Cardiac muscle cell (in vitro differentiated cells and primary cell): ENCODE results near the gene RNF212B. TPM values are rescaled to one million over a fixed set of nuclear protein-coding genes. Genes with fewer than 3 reads are reported as not detected.

Experiments used
- DNase-seq, 2 donors: peaks; one replicate each; pipeline versions ENCODE4 v3.0.0 to v3.0.0-alpha.2; 2010 to 2017; ENCODE audit warnings: low read depth in 1 of 2, low spot score in 1 of 2
- H3K27ac ChIP-seq: fragments of 200-600 bp; sonication (generic); 2 replicates; pipeline ENCODE4 v1.5.1; 2016
- H3K27me3 ChIP-seq: fragments of 200-600 bp; sonication (generic); 2 replicates; pipeline ENCODE4 v1.6.0; 2016; ENCODE audit warnings: control low read depth
- H3K36me3 ChIP-seq: fragments of 200-600 bp; sonication (generic); 2 replicates; pipeline ENCODE4 v1.5.1; 2016; ENCODE audit warnings: control low read depth
- H3K4me1 ChIP-seq: fragments of 200-600 bp; sonication (generic); 2 replicates; pipeline ENCODE4 v1.8.1; 2017; ENCODE audit warnings: low read depth, mild to moderate bottlenecking, mixed run types
- H3K4me3 ChIP-seq: fragments of 200-600 bp; sonication (generic); 2 replicates; pipeline ENCODE4 v1.5.1; 2016; ENCODE audit warnings: mild to moderate bottlenecking
- H3K9me3 ChIP-seq: fragments of 200-600 bp; sonication (generic); 2 replicates; pipeline ENCODE4 v1.5.1; 2017; ENCODE audit warnings: low read depth, mild to moderate bottlenecking, control low read depth
- polyA plus RNA-seq: library from polyadenylated mRNA; unstranded; fragments of >200 nt; fragmentation: Nextera tagmentation; extraction: Ambion mirVana; gene quantifications from 2 replicates; pipeline ENCODE4 v1.2.1, GENCODE V29; 2016
- total RNA-seq: library from RNA; depleted of rRNA; stranded (reverse); fragments of >200 nt; gene quantifications from 2 replicates; pipeline ENCODE4 v1.2.3, GENCODE V29; 2016
- TF ChIP-seq, protein P1 (sequence below): IDR thresholded peaks from 2 replicates; pipeline ENCODE4 v1.5.1; 2012; ENCODE audit warnings: low read depth, mild to moderate bottlenecking, low read length

RNF212B gene
- total and polyA plus RNA-seq, 2 experiments from 2014 or later = not detected

DNA sequence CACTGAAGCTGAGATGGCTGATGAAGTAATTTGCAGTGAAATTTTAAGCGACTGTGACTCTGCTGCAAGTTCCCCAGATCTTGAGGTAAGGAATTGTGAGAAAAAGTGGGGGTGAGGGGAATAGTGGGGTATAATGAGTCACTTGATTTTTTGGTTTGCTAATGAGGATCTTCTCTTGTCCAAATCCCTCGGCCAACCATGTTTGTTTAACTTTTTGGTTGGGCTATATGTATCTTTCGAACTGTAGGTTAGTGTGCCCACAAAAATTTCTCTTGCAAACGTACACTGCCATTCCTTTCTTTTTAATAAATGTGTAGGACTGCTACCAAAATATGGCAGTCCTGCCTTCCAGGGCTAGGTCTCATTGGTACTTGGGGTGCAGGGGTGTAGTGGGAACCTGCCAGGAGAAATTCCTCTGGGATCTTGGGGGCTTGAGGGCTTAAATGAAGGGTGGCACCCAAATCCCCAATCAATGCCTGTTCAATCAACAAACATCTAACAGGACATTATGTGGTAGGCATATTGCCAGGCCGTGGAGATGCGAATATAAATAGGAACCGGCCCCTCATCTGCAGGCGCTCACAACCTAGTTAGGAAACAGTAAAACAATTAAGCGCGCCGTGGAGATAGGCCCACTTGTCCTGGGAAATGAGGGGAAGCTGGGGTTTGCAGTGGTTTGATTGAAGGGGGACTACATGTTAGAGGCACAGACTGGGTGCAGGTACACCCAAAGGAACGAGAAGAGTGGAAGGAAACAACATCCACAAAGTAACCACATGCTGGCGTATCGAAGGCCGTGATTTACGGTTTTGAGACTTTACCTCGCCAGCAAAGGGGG, 82.2 kb downstream of the RNF212B start:
- Histone ChIP-seq H3K9me3 (no peaks in the 10 kb centered on the region), H3K4me3 (peak overlapping the region; percentile 19), H3K27me3 (no peaks in the 10 kb centered on the region), H3K27ac (peak overlapping the region; percentile 97), H3K36me3 (peaks cover 24% of the 10 kb centered on the region), H3K4me1 (peaks cover 15% of the 10 kb centered on the region)
- TF ChIP-seq, protein P1, sequence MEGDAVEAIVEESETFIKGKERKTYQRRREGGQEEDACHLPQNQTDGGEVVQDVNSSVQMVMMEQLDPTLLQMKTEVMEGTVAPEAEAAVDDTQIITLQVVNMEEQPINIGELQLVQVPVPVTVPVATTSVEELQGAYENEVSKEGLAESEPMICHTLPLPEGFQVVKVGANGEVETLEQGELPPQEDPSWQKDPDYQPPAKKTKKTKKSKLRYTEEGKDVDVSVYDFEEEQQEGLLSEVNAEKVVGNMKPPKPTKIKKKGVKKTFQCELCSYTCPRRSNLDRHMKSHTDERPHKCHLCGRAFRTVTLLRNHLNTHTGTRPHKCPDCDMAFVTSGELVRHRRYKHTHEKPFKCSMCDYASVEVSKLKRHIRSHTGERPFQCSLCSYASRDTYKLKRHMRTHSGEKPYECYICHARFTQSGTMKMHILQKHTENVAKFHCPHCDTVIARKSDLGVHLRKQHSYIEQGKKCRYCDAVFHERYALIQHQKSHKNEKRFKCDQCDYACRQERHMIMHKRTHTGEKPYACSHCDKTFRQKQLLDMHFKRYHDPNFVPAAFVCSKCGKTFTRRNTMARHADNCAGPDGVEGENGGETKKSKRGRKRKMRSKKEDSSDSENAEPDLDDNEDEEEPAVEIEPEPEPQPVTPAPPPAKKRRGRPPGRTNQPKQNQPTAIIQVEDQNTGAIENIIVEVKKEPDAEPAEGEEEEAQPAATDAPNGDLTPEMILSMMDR = no peak
- no peak for DNase-seq

DNA sequence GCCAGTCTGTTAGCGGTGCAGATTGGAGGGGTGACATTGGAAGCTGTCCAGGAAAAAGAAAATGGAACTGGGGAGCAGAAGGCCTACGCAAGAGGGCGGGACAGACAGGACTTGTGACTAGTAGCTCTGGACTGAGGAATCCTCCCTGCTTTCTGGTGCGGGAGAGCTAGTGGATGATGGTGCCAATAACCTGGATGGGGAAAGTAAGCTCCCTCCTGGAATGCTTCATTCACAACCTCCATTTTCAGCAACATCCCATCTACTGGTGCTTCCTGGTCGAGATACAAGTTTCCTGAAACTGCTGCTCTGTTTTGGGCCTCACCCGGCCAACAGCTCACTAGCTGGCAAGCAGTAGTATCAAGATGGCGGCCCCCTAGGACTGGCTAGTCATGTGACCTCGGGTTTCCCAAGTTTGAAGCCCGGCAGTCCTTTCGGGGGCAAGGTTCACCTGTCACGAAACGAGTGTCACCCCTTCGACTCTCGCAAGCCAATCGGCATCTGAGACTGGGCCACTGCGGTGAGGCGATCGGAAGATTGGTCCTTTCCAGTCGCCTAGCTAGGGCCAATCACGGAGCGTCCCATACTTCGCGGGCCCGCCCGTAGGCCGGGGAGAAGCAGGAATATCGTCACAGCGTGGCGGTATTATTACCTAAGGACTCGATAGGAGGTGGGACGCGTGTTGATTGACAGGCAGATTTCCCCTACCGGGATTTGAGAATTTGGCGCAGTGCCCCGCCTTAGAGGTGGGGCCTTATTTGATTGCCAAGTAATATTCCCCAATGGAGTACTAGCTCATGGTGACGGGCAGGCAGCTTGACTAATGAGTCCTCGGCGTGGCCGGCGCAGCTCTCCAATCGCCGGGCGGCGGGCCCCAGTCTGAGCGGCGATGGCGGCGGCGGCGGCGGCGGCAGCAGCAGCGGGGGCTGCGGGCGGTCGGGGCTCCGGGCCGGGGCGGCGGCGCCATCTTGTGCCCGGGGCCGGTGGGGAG, 83.1 kb downstream of the RNF212B start, which contains the start of gene PABPN1:
Gene PABPN1, plus strand, starts transcription at position 874 of the 988 bp plus-strand sequence. Its CDS starts 13 bp downstream, at position 887.
- TF ChIP-seq, protein P1 = no peak
- DNase-seq = peak; percentile 100
- Histone ChIP-seq H3K4me3 (peak within 1 kb of the TSS; percentile 97), H3K36me3 (peaks cover 24% of the 10 kb centered on the region), H3K27me3 (no peaks in the 10 kb centered on the region), H3K9me3 (no peaks in the 10 kb centered on the region), H3K27ac (peak within 1 kb of the TSS; percentile 99), H3K4me1 (peaks cover 15% of the 10 kb centered on the region)

DNA sequence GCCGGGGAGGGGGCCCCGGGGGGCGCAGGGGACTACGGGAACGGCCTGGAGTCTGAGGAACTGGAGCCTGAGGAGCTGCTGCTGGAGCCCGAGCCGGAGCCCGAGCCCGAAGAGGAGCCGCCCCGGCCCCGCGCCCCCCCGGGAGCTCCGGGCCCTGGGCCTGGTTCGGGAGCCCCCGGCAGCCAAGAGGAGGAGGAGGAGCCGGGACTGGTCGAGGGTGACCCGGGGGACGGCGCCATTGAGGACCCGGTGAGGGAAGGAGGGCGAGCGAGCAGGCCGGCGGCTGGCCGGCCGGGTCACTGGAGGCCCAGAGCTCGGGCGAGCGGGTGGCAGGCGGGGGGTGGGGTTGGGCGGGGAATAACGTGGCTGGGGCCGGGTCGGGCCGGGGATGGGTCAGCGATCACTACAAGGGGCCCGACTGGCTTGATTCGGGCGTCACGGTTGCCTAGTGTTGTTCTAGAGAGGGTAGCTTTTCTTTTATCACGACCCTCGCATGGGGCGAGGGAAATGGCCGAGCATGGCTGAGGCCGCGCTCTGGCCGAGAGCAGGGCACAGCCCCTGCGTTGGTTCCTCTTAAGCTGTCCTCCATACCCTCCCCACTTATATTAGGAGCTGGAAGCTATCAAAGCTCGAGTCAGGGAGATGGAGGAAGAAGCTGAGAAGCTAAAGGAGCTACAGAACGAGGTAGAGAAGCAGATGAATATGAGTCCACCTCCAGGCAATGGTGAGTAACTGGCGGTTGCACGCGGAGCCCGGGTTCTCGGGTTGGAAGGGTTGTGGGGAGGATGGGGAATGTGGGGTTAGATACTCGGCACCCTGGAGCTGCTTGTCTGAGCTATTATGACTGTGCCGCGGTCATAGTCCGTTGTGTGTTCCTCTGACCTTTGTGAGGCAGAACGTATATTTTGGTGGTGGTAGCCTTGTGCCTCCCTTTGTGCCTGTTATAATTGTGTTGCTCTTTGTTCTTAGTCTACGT, 84.1 kb downstream of the RNF212B start:
- H3K27me3 ChIP-seq = no peaks in the 10 kb centered on the region
- TF ChIP-seq, protein P1 = no peak
- DNase-seq = peak; percentile 59 to 67
- peak overlapping the region; percentile 97 for H3K4me3 ChIP-seq
- no peaks in the 10 kb centered on the region for H3K9me3 ChIP-seq
- peak overlapping the region; percentile 99 for H3K27ac ChIP-seq
- H3K4me1 ChIP-seq = peaks cover 15% of the 10 kb centered on the region
- peaks cover 24% of the 10 kb centered on the region for H3K36me3 ChIP-seq

Other genes with a start within 250 kb of the RNF212B start
- gene C14orf93, start 227.8 kb upstream of the RNF212B start, total RNA-seq = 7.9 and 26.3 TPM in 2 replicates
- gene C14orf93, start 227.8 kb upstream of the RNF212B start, polyA plus RNA-seq = 6.7 and 10.5 TPM in 2 replicates
- 124 and 255 TPM in 2 replicates for gene PSMB5, start 203.0 kb upstream of the RNF212B start, total RNA-seq
- gene PSMB5, start 203.0 kb upstream of the RNF212B start, polyA plus RNA-seq = 304 and 326 TPM in 2 replicates
- gene PSMB11, start 195.7 kb upstream of the RNF212B start, total RNA-seq = 0.12 TPM in 1 of 2 replicates, not detected in the other
- not detected in 2 replicates for gene PSMB11, start 195.7 kb upstream of the RNF212B start, polyA plus RNA-seq
- 8.6 and 8.9 TPM in 2 replicates for gene CDH24, start 180.4 kb upstream of the RNF212B start, total RNA-seq
- 4.4 and 13.4 TPM in 2 replicates for gene CDH24, start 180.4 kb upstream of the RNF212B start, polyA plus RNA-seq
- gene ACIN1, start 142.8 kb upstream of the RNF212B start, total RNA-seq = 95.1 and 151 TPM in 2 replicates
- 41.0 and 45.5 TPM in 2 replicates for gene ACIN1, start 142.8 kb upstream of the RNF212B start, polyA plus RNA-seq
- gene C14orf119, start 142.4 kb upstream of the RNF212B start, total RNA-seq = 22.2 and 57.0 TPM in 2 replicates
- 105 and 120 TPM in 2 replicates for gene C14orf119, start 142.4 kb upstream of the RNF212B start, polyA plus RNA-seq
- gene CIROP, start 132.9 kb upstream of the RNF212B start, total RNA-seq = 0.15 TPM in 1 of 2 replicates, not detected in the other
- gene CIROP, start 132.9 kb upstream of the RNF212B start, polyA plus RNA-seq = not detected in 2 replicates
- not detected in 2 replicates for gene CEBPE, start 118.7 kb upstream of the RNF212B start, total RNA-seq
- not detected in 2 replicates for gene CEBPE, start 118.7 kb upstream of the RNF212B start, polyA plus RNA-seq
- gene SLC7A8, start 54.3 kb upstream of the RNF212B start, total RNA-seq = 9.2 and 14.1 TPM in 2 replicates
- gene SLC7A8, start 54.3 kb upstream of the RNF212B start, polyA plus RNA-seq = 12.6 and 14.0 TPM in 2 replicates
- 12.3 and 13.6 TPM in 2 replicates for gene HOMEZ, start 48.2 kb downstream of the RNF212B start, total RNA-seq
- gene HOMEZ, start 48.2 kb downstream of the RNF212B start, polyA plus RNA-seq = 20.8 and 26.5 TPM in 2 replicates
- 15.5 and 16.9 TPM in 2 replicates for gene PPP1R3E, start 64.9 kb downstream of the RNF212B start, total RNA-seq
- 14.2 and 17.9 TPM in 2 replicates for gene PPP1R3E, start 64.9 kb downstream of the RNF212B start, polyA plus RNA-seq
- gene BCL2L2, start 68.9 kb downstream of the RNF212B start, total RNA-seq = 28.6 and 40.7 TPM in 2 replicates
- gene BCL2L2, start 68.9 kb downstream of the RNF212B start, polyA plus RNA-seq = 5.8 and 7.4 TPM in 2 replicates
- 184 and 194 TPM in 2 replicates for gene PABPN1, start 83.5 kb downstream of the RNF212B start, total RNA-seq
- 502 and 534 TPM in 2 replicates for gene PABPN1, start 83.5 kb downstream of the RNF212B start, polyA plus RNA-seq
- 66.6 and 74.0 TPM in 2 replicates for gene SLC22A17, start 115.0 kb downstream of the RNF212B start, total RNA-seq
- 43.8 and 55.1 TPM in 2 replicates for gene SLC22A17, start 115.0 kb downstream of the RNF212B start, polyA plus RNA-seq
- gene EFS, start 127.2 kb downstream of the RNF212B start, total RNA-seq = 20.5 and 36.6 TPM in 2 replicates
- 16.7 and 22.2 TPM in 2 replicates for gene EFS, start 127.2 kb downstream of the RNF212B start, polyA plus RNA-seq
- not detected in 2 replicates for gene IL25, start 134.9 kb downstream of the RNF212B start, total RNA-seq
- gene IL25, start 134.9 kb downstream of the RNF212B start, polyA plus RNA-seq = 3.2 and 7.9 TPM in 2 replicates
- gene CMTM5, start 139.1 kb downstream of the RNF212B start, total RNA-seq = 0.21 and 0.49 TPM in 2 replicates
- gene CMTM5, start 139.1 kb downstream of the RNF212B start, polyA plus RNA-seq = 25.2 and 31.4 TPM in 2 replicates
- gene MYH6, start 170.3 kb downstream of the RNF212B start, total RNA-seq = 4,520 and 8,484 TPM in 2 replicates
- 2,795 and 4,145 TPM in 2 replicates for gene MYH6, start 170.3 kb downstream of the RNF212B start, polyA plus RNA-seq
- gene MYH7, start 197.7 kb downstream of the RNF212B start, total RNA-seq = 82.8 and 134 TPM in 2 replicates
- 66.2 and 117 TPM in 2 replicates for gene MYH7, start 197.7 kb downstream of the RNF212B start, polyA plus RNA-seq
- 35.6 and 43.3 TPM in 2 replicates for gene NGDN, start 231.8 kb downstream of the RNF212B start, total RNA-seq
- gene NGDN, start 231.8 kb downstream of the RNF212B start, polyA plus RNA-seq = 66.9 and 80.3 TPM in 2 replicates